Esophagus muscularis mucosa (tissue), 3 donors: ENCODE measurements around the gene TK2.

Experiments
- EP300 ChIP-seq: sonication (generic); formaldehyde crosslinking; IDR thresholded peaks from one replicate; pipeline ENCODE4 v1.6.1; 2017; ENCODE audit warnings: antibody characterized with exemption
- TF ChIP-seq, protein P1 (sequence below), 3 experiments: fragments of 200-600 bp in 2 of 3; fragments of 450-650 bp in 1 of 3; sonication (generic) in 2 of 3; IDR thresholded peaks; one replicate each; pipeline ENCODE4 v1.5.1; 2017 to 2019; ENCODE audit warnings: antibody characterized with exemption in 3 of 3, mild to moderate bottlenecking in 2 of 3, moderate library complexity in 1 of 3

GRCh38 chr16:66521951-66522771, 27.8 kb downstream of the TK2 start:
- TF ChIP-seq, protein P1, sequence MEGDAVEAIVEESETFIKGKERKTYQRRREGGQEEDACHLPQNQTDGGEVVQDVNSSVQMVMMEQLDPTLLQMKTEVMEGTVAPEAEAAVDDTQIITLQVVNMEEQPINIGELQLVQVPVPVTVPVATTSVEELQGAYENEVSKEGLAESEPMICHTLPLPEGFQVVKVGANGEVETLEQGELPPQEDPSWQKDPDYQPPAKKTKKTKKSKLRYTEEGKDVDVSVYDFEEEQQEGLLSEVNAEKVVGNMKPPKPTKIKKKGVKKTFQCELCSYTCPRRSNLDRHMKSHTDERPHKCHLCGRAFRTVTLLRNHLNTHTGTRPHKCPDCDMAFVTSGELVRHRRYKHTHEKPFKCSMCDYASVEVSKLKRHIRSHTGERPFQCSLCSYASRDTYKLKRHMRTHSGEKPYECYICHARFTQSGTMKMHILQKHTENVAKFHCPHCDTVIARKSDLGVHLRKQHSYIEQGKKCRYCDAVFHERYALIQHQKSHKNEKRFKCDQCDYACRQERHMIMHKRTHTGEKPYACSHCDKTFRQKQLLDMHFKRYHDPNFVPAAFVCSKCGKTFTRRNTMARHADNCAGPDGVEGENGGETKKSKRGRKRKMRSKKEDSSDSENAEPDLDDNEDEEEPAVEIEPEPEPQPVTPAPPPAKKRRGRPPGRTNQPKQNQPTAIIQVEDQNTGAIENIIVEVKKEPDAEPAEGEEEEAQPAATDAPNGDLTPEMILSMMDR (IDR thresholded peaks at IDR 0.05): no peak
- no peak for TF ChIP-seq EP300
